ENCODE data around the gene MARCOL.

GRCh38 chr5:148259288-148259687 lies 21.0 kb downstream of the MARCOL start:
- no peak for TF ChIP-seq JUND (IDR thresholded peaks at IDR 0.05)
- TF ChIP-seq, protein P1, sequence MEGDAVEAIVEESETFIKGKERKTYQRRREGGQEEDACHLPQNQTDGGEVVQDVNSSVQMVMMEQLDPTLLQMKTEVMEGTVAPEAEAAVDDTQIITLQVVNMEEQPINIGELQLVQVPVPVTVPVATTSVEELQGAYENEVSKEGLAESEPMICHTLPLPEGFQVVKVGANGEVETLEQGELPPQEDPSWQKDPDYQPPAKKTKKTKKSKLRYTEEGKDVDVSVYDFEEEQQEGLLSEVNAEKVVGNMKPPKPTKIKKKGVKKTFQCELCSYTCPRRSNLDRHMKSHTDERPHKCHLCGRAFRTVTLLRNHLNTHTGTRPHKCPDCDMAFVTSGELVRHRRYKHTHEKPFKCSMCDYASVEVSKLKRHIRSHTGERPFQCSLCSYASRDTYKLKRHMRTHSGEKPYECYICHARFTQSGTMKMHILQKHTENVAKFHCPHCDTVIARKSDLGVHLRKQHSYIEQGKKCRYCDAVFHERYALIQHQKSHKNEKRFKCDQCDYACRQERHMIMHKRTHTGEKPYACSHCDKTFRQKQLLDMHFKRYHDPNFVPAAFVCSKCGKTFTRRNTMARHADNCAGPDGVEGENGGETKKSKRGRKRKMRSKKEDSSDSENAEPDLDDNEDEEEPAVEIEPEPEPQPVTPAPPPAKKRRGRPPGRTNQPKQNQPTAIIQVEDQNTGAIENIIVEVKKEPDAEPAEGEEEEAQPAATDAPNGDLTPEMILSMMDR (IDR thresholded peaks at IDR 0.05 in 2 of 3, conservative IDR thresholded peaks at IDR 0.05 in 1 of 3; ENCODE audit: borderline replicate concordance in 1 of 3, insufficient read depth in 1 of 3, low read depth in 2 of 3, low read length in 2 of 3), result no peak
- no peak for TF ChIP-seq POLR2A (IDR thresholded peaks at IDR 0.05; ENCODE audit: borderline replicate concordance, extremely low read depth, insufficient read depth, insufficient read length)
- no peak for TF ChIP-seq SP1 (IDR thresholded peaks at IDR 0.05; ENCODE audit: low read depth)
- TF ChIP-seq CEBPB (IDR thresholded peaks at IDR 0.05; ENCODE audit: low read depth), result no peak
- TF ChIP-seq, protein P2, sequence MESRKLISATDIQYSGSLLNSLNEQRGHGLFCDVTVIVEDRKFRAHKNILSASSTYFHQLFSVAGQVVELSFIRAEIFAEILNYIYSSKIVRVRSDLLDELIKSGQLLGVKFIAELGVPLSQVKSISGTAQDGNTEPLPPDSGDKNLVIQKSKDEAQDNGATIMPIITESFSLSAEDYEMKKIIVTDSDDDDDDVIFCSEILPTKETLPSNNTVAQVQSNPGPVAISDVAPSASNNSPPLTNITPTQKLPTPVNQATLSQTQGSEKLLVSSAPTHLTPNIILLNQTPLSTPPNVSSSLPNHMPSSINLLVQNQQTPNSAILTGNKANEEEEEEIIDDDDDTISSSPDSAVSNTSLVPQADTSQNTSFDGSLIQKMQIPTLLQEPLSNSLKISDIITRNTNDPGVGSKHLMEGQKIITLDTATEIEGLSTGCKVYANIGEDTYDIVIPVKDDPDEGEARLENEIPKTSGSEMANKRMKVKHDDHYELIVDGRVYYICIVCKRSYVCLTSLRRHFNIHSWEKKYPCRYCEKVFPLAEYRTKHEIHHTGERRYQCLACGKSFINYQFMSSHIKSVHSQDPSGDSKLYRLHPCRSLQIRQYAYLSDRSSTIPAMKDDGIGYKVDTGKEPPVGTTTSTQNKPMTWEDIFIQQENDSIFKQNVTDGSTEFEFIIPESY (IDR thresholded peaks at IDR 0.05; ENCODE audit: extremely low read depth, insufficient replicate concordance, low read length), result no peak
- no peak for TF ChIP-seq POLR2AphosphoS5 (IDR thresholded peaks at IDR 0.05; ENCODE audit: low read depth, low read length)
- no peak for TF ChIP-seq ZNF274 (IDR thresholded peaks at IDR 0.05; ENCODE audit: low read depth, low read length)
- TF ChIP-seq, protein P3, sequence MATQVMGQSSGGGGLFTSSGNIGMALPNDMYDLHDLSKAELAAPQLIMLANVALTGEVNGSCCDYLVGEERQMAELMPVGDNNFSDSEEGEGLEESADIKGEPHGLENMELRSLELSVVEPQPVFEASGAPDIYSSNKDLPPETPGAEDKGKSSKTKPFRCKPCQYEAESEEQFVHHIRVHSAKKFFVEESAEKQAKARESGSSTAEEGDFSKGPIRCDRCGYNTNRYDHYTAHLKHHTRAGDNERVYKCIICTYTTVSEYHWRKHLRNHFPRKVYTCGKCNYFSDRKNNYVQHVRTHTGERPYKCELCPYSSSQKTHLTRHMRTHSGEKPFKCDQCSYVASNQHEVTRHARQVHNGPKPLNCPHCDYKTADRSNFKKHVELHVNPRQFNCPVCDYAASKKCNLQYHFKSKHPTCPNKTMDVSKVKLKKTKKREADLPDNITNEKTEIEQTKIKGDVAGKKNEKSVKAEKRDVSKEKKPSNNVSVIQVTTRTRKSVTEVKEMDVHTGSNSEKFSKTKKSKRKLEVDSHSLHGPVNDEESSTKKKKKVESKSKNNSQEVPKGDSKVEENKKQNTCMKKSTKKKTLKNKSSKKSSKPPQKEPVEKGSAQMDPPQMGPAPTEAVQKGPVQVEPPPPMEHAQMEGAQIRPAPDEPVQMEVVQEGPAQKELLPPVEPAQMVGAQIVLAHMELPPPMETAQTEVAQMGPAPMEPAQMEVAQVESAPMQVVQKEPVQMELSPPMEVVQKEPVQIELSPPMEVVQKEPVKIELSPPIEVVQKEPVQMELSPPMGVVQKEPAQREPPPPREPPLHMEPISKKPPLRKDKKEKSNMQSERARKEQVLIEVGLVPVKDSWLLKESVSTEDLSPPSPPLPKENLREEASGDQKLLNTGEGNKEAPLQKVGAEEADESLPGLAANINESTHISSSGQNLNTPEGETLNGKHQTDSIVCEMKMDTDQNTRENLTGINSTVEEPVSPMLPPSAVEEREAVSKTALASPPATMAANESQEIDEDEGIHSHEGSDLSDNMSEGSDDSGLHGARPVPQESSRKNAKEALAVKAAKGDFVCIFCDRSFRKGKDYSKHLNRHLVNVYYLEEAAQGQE (IDR thresholded peaks at IDR 0.05; ENCODE audit: low read depth), result no peak
- TF ChIP-seq RAD21 (IDR thresholded peaks at IDR 0.05; ENCODE audit: low read depth), result no peak
